Ishikawa (cell line): ENCODE data around the gene CPXM1.

Experiments
- CEBPB ChIP-seq: IDR thresholded peaks from 2 replicates; pipeline ENCODE4 v1.6.1; 2012
- CREB1 ChIP-seq: IDR thresholded peaks from 2 replicates; pipeline ENCODE4 v1.6.1; 2012; ENCODE audit warnings: low read depth
- EGR1 ChIP-seq: IDR thresholded peaks from 2 replicates; pipeline ENCODE4 v1.6.1; 2012
- EP300 ChIP-seq: IDR thresholded peaks from 2 replicates; pipeline ENCODE4 v1.6.1; 2012; ENCODE audit warnings: borderline replicate concordance
- FOXM1 ChIP-seq: IDR thresholded peaks from 2 replicates; pipeline ENCODE4 v1.6.1; 2012; ENCODE audit warnings: low read depth, borderline replicate concordance
- MAX ChIP-seq: IDR thresholded peaks from 2 replicates; pipeline ENCODE4 v1.6.1; 2012
- NFIC ChIP-seq: IDR thresholded peaks from 2 replicates; pipeline ENCODE4 v1.6.1; 2012
- RAD21 ChIP-seq: IDR thresholded peaks from 2 replicates; pipeline ENCODE4 v1.6.1; 2012; ENCODE audit warnings: low read depth
- REST ChIP-seq: IDR thresholded peaks from 2 replicates; pipeline ENCODE4 v1.6.1; 2012; ENCODE audit warnings: low read depth, mild to moderate bottlenecking
- TAF1 ChIP-seq: IDR thresholded peaks from 2 replicates; pipeline ENCODE4 v1.6.1; 2012; ENCODE audit warnings: low read depth, mild to moderate bottlenecking
- TCF12 ChIP-seq: IDR thresholded peaks from 2 replicates; pipeline ENCODE4 v1.6.1; 2012; ENCODE audit warnings: low read depth
- TEAD4 ChIP-seq: IDR thresholded peaks from 2 replicates; pipeline ENCODE4 v1.6.1; 2012
- USF1 ChIP-seq: IDR thresholded peaks from 2 replicates; pipeline ENCODE4 v1.6.1; 2012
- YY1 ChIP-seq: IDR thresholded peaks from 2 replicates; pipeline ENCODE4 v1.6.1; 2012; ENCODE audit warnings: low read depth
- ZBTB7A ChIP-seq: IDR thresholded peaks from 2 replicates; pipeline ENCODE4 v1.6.1; 2012; ENCODE audit warnings: low read depth

The CPXM1 gene

GRCh38 chr20:2835331-2835796 lies 34.9 kb upstream of the CPXM1 start:
- TF ChIP-seq TCF12 (no peak), NFIC (no peak)

GRCh38 chr20:2834401-2835110 lies 34.1 kb upstream of the CPXM1 start:
- TF ChIP-seq TEAD4 (no peak), TAF1 (no peak), CEBPB (no peak), ZBTB7A (no peak), USF1 (no peak), NFIC (no peak), EP300 (no peak), RAD21 (no peak), FOXM1 (no peak), YY1 (no peak), MAX (no peak)

GRCh38 chr20:2833761-2834160 lies 33.3 kb upstream of the CPXM1 start:
- no peak for TF ChIP-seq ZBTB7A
- TF ChIP-seq RAD21, result no peak
- TF ChIP-seq TAF1, result no peak
- TF ChIP-seq CEBPB, result no peak
- TF ChIP-seq NFIC, result no peak
- no peak for TF ChIP-seq TCF12
- no peak for TF ChIP-seq EGR1
- TF ChIP-seq TEAD4, result no peak
- TF ChIP-seq MAX, result no peak
- no peak for TF ChIP-seq CREB1
- TF ChIP-seq USF1, result no peak
- no peak for TF ChIP-seq FOXM1
- TF ChIP-seq REST, result no peak
- no peak for TF ChIP-seq EP300
- TF ChIP-seq YY1, result no peak

- TF ChIP-seq USF1 (no peak), YY1 (no peak), RAD21 (no peak), CREB1 (no peak), NFIC (no peak), ZBTB7A (no peak), REST (no peak), EGR1 (no peak), MAX (no peak), EP300 (no peak), FOXM1 (no peak), TEAD4 (no peak), TAF1 (no peak), CEBPB (no peak), TCF12 (no peak)
Measured at GRCh38 chr20:2829376-2829775, 28.9 kb upstream of the CPXM1 start.

- TF ChIP-seq TEAD4, result no peak
- TF ChIP-seq RAD21, result no peak
- no peak for TF ChIP-seq TCF12
- TF ChIP-seq YY1, result no peak
- TF ChIP-seq EP300, result no peak
- TF ChIP-seq CREB1, result no peak
- TF ChIP-seq REST, result no peak
- TF ChIP-seq MAX, result no peak
- no peak for TF ChIP-seq ZBTB7A
- no peak for TF ChIP-seq FOXM1
- TF ChIP-seq CEBPB, result no peak
- TF ChIP-seq USF1, result no peak
- TF ChIP-seq TAF1, result no peak
- no peak for TF ChIP-seq NFIC
- no peak for TF ChIP-seq EGR1
Measured at GRCh38 chr20:2826655-2827054, 26.2 kb upstream of the CPXM1 start.
